ENCODE data around the gene AP2A1.

DNA sequence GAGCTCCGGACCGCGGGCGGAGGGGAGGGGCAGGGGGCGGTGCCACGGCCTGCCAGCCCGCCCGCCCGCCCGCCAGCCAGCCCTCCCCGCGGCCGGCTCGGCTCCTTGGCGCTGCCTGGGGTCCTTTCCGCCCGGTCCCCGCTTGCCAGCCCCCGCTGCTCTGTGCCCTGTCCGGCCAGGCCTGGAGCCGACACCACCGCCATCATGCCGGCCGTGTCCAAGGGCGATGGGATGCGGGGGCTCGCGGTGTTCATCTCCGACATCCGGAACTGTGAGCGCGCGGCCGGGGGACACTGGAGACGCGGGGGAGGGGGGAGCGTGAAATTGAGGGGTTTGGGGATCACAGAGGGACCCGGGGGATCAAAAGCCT is at the start of gene AP2A1:
- TF ChIP-seq EZH2 (IDR thresholded peaks at IDR 0.05; ENCODE audit: insufficient read depth, poor library complexity, severe bottlenecking) (no peak), EZH2phosphoT487 (IDR thresholded peaks at IDR 0.05; ENCODE audit: insufficient read depth, low read depth) (no peak)
